Calu3 (cell line): Measurements from ENCODE around the gene JSRP1. TPM values are rescaled to one million over a fixed set of nuclear protein-coding genes. Genes with fewer than 3 reads are reported as not detected.

ENCODE experiments used
- BruUV-seq: library from RNA; stranded (reverse); fragments of 400-500 nt; replicated peaks from 2 replicates; lab custom pipeline; 2021; lab: Mats Ljungman, UMichigan
- CTCF ChIA-PET: fragments of 300-600 bp; sonication (Branson Sonifier 250); formaldehyde crosslinking; loops from one replicate; lab custom pipeline; 2022; ENCODE audit warnings: antibody characterized with exemption; lab: Charles Lee
- DNase-seq: peaks from one replicate; pipeline ENCODE4 v3.0.0; 2022
- H3K27ac Mint-ChIP-seq: one replicate; pipeline ENCODE4 v1.8.0; 2022; ENCODE audit warnings: mixed read lengths; ENCODE audit not compliant: unreplicated experiment
- H3K27me3 Mint-ChIP-seq: one replicate; pipeline ENCODE4 v1.8.0; 2022; ENCODE audit warnings: mixed read lengths; ENCODE audit not compliant: unreplicated experiment
- H3K36me3 Mint-ChIP-seq: one replicate; pipeline ENCODE4 v1.8.0; 2022; ENCODE audit warnings: mild to moderate bottlenecking, moderate library complexity, mixed read lengths; ENCODE audit not compliant: insufficient read depth, unreplicated experiment
- H3K4me1 Mint-ChIP-seq: one replicate; pipeline ENCODE4 v1.8.0; 2022; ENCODE audit warnings: mild to moderate bottlenecking, low read depth, mixed read lengths; ENCODE audit not compliant: unreplicated experiment
- H3K4me3 Mint-ChIP-seq: one replicate; pipeline ENCODE4 v1.8.0; 2022; ENCODE audit warnings: mild to moderate bottlenecking, low read depth, moderate library complexity, mixed read lengths; ENCODE audit not compliant: unreplicated experiment
- H3K9me3 Mint-ChIP-seq: one replicate; pipeline ENCODE4 v1.8.0; 2022; ENCODE audit warnings: low read depth, mixed read lengths; ENCODE audit not compliant: unreplicated experiment
- CTCF ChIP-seq: fragments of 200-600 bp; IDR thresholded peaks from one replicate; pipeline ENCODE4 v1.8.0; 2022; ENCODE audit warnings: antibody characterized with exemption; ENCODE audit not compliant: unreplicated experiment
- intact Hi-C: fragments of 100-400 bp; cut with micrococcal nuclease; formaldehyde crosslinking; loops from one replicate; pipeline ENCODE4 v1.10.0; 2022; ENCODE audit not compliant: unreplicated experiment
- total RNA-seq: library from RNA; stranded (reverse); gene quantifications from 2 replicates; pipeline ENCODE4 v1.2.3, GENCODE V29; 2022

Gene JSRP1
- total RNA-seq, 1 experiment from 2014 or later: 0.73 TPM

GRCh38 chr19:2274931-2275535 lies 18.8 kb upstream of the JSRP1 start:
- H3K4me1 Mint-ChIP-seq: peaks cover 17% of the 10 kb centered on the region
- no peak overlapping the region for H3K27ac Mint-ChIP-seq
- peak; percentile 29 for TF ChIP-seq CTCF
- H3K36me3 Mint-ChIP-seq: peaks cover 70% of the 10 kb centered on the region
- no peaks in the 10 kb centered on the region for H3K27me3 Mint-ChIP-seq
- CTCF ChIA-PET: no interaction called here
- intact Hi-C loops: loop anchor here (5.0 kb wide), 2 partner anchors 38 to 118 kb away; partner anchors contain the start of genes PLEKHJ1 and SF3A2
- DNase-seq: peak; percentile 45
- no peak overlapping the region for H3K4me3 Mint-ChIP-seq
- no TSS peak for BruUV-seq
- H3K9me3 Mint-ChIP-seq: no peaks in the 10 kb centered on the region

GRCh38 chr19:2274185-2274711 lies 18.0 kb upstream of the JSRP1 start:
- peaks cover 17% of the 10 kb centered on the region for H3K4me1 Mint-ChIP-seq
- BruUV-seq: no TSS peak
- H3K36me3 Mint-ChIP-seq: peaks cover 78% of the 10 kb centered on the region
- intact Hi-C loops: loop anchor here (5.0 kb wide), 2 partner anchors 37 to 117 kb away; partner anchors contain the start of genes PLEKHJ1 and SF3A2
- TF ChIP-seq CTCF: no peak
- no peak for DNase-seq
- H3K9me3 Mint-ChIP-seq: no peaks in the 10 kb centered on the region
- peak overlapping the region; percentile 95 for H3K4me3 Mint-ChIP-seq
- peak overlapping the region; percentile 94 for H3K27ac Mint-ChIP-seq
- no peaks in the 10 kb centered on the region for H3K27me3 Mint-ChIP-seq
- CTCF ChIA-PET: no interaction called here

- H3K27me3 Mint-ChIP-seq: no peaks in the 10 kb centered on the region
- DNase-seq: peak; percentile 83
These were observed 17.4 kb upstream of the JSRP1 start for GRCh38 chr19:2273356-2274184.

More at GRCh38 chr19:2273356-2274184, 17.4 kb upstream of the JSRP1 start:
- peaks cover 82% of the 10 kb centered on the region for H3K36me3 Mint-ChIP-seq
- H3K9me3 Mint-ChIP-seq: no peaks in the 10 kb centered on the region
- intact Hi-C loops: loop anchor here (5.0 kb wide), 2 partner anchors 36 to 116 kb away; partner anchors contain the start of genes PLEKHJ1 and SF3A2
- peaks cover 17% of the 10 kb centered on the region for H3K4me1 Mint-ChIP-seq
- BruUV-seq: no TSS peak
- H3K4me3 Mint-ChIP-seq: peak overlapping the region; percentile 95
- CTCF ChIA-PET: no interaction called here
- peak; percentile 76 for TF ChIP-seq CTCF
- peak overlapping the region; percentile 94 for H3K27ac Mint-ChIP-seq
